HEK293 (cell line): Measurements from ENCODE around the gene ARHGAP15.

Experiments
- CTCF ChIA-PET: fragments of 350-600 bp; formaldehyde crosslinking; extraction: SDS; loops from one replicate; lab custom pipeline; 2021; ENCODE audit warnings: antibody characterized with exemption; lab: Yijun Ruan, JAX
- POLR2A ChIA-PET: fragments of 300-600 bp; formaldehyde crosslinking; extraction: SDS; loops from one replicate; lab custom pipeline; 2020; ENCODE audit warnings: antibody characterized with exemption, inconsistent platforms; lab: Yijun Ruan, JAX
- H3K27ac ChIP-seq: fragments of 200-500 bp; sonication (Bioruptor generic); 2 replicates; pipeline ENCODE4 v1.5.1; 2014; ENCODE audit warnings: low read depth, low read length, control low read depth, inconsistent platforms; ENCODE audit errors: extremely low read depth
- H3K36me3 ChIP-seq, 2 experiments: fragments of 200-500 bp in 1 of 2; sonication (Bioruptor generic) in 1 of 2; 1 replicate in 1 of 2; 2 replicates in 1 of 2; pipeline ENCODE4 v1.5.1; 2014 to 2017; ENCODE audit warnings: inconsistent platforms in 2 of 2, low read length in 2 of 2; ENCODE audit not compliant: control insufficient read depth in 2 of 2, insufficient read depth in 1 of 2
- H3K4me1 ChIP-seq: fragments of 200-500 bp; sonication (Bioruptor generic); 2 replicates; pipeline ENCODE4 v1.5.1; 2014; ENCODE audit warnings: mild to moderate bottlenecking, low read length, inconsistent platforms; ENCODE audit not compliant: control insufficient read depth, insufficient read depth
- H3K4me3 ChIP-seq: 2 replicates; pipeline ENCODE4 v1.5.1; 2011; ENCODE audit warnings: low read depth, mild to moderate bottlenecking, control low read depth, low read length, moderate library complexity
- H3K9me3 ChIP-seq: fragments of 200-500 bp; sonication (Bioruptor generic); 2 replicates; pipeline ENCODE4 v1.5.1; 2014; ENCODE audit warnings: low read depth, low read length, inconsistent platforms; ENCODE audit not compliant: control insufficient read depth, insufficient read depth
- BCL11A ChIP-seq: fragments of 450-650 bp; formaldehyde crosslinking; IDR thresholded peaks from 2 replicates; pipeline ENCODE4 v1.5.1; 2016; ENCODE audit warnings: low read depth, missing biosample characterization, missing genetic modification characterization
- GLI2 ChIP-seq: fragments of 450-650 bp; formaldehyde crosslinking; IDR thresholded peaks from 2 replicates; pipeline ENCODE4; 2017; ENCODE audit warnings: missing biosample characterization, missing genetic modification characterization, low read depth, borderline replicate concordance
- GLIS2 ChIP-seq: fragments of 450-650 bp; formaldehyde crosslinking; IDR thresholded peaks from 2 replicates; pipeline ENCODE4 v1.5.1; 2016; ENCODE audit warnings: missing biosample characterization, missing genetic modification characterization
- IKZF3 ChIP-seq: fragments of 450-650 bp; IDR thresholded peaks from 2 replicates; pipeline ENCODE4 v1.5.0; 2018; ENCODE audit warnings: missing biosample characterization, mild to moderate bottlenecking, missing genetic modification characterization, moderate library complexity
- KLF9 ChIP-seq: fragments of 450-650 bp; formaldehyde crosslinking; IDR thresholded peaks from 2 replicates; pipeline ENCODE4 v1.5.1; 2016; ENCODE audit warnings: missing biosample characterization, missing genetic modification characterization, low read depth
- MYNN ChIP-seq: fragments of 450-650 bp; formaldehyde crosslinking; IDR thresholded peaks from 2 replicates; pipeline ENCODE4 v1.5.1; 2016; ENCODE audit warnings: missing biosample characterization, missing genetic modification characterization, borderline replicate concordance
- REST ChIP-seq: fragments of 450-650 bp; formaldehyde crosslinking; IDR thresholded peaks from 2 replicates; pipeline ENCODE4 v1.5.1; 2016; ENCODE audit warnings: missing biosample characterization, missing genetic modification characterization
- SCRT1 ChIP-seq: fragments of 450-650 bp; formaldehyde crosslinking; IDR thresholded peaks from 2 replicates; pipeline ENCODE4 v1.5.1; 2016; ENCODE audit warnings: missing biosample characterization, missing genetic modification characterization, borderline replicate concordance
- SETDB1 ChIP-seq: IDR thresholded peaks from one replicate; pipeline ENCODE4 v1.6.1; 2017; ENCODE audit warnings: mild to moderate bottlenecking, low read length, moderate library complexity, mixed read lengths; ENCODE audit not compliant: insufficient read length
- TCF7L2 ChIP-seq: IDR thresholded peaks from 2 replicates; pipeline ENCODE4 v1.6.1; 2011; ENCODE audit warnings: low read depth, mild to moderate bottlenecking, inconsistent platforms, low read length, moderate library complexity, borderline replicate concordance
- TRIM28 ChIP-seq: IDR thresholded peaks from 2 replicates; pipeline ENCODE4 v1.6.1; 2011; ENCODE audit warnings: low read length, control low read depth, borderline replicate concordance
- ZBTB1 ChIP-seq: fragments of 450-650 bp; formaldehyde crosslinking; IDR thresholded peaks from 2 replicates; pipeline ENCODE4 v1.5.1; 2016; ENCODE audit warnings: missing biosample characterization, missing genetic modification characterization
- ZNF138 ChIP-seq: fragments of 450-650 bp; formaldehyde crosslinking; IDR thresholded peaks from 2 replicates; pipeline ENCODE4 v1.5.1; 2016; ENCODE audit warnings: missing biosample characterization, missing genetic modification characterization, borderline replicate concordance
- ZNF155 ChIP-seq: fragments of 450-650 bp; formaldehyde crosslinking; IDR thresholded peaks from 2 replicates; pipeline ENCODE4 v1.5.1; 2016; ENCODE audit warnings: missing biosample characterization, missing genetic modification characterization
- ZNF157 ChIP-seq: fragments of 450-650 bp; formaldehyde crosslinking; IDR thresholded peaks from 2 replicates; pipeline ENCODE4 v1.5.1; 2016; ENCODE audit warnings: missing biosample characterization, missing genetic modification characterization
- ZNF202 ChIP-seq: fragments of 450-650 bp; formaldehyde crosslinking; IDR thresholded peaks from 2 replicates; pipeline ENCODE4 v1.5.1; 2016; ENCODE audit warnings: missing biosample characterization, missing genetic modification characterization, borderline replicate concordance
- ZNF24 ChIP-seq: fragments of 450-650 bp; formaldehyde crosslinking; IDR thresholded peaks from 2 replicates; pipeline ENCODE4 v1.5.1; 2016; ENCODE audit warnings: missing biosample characterization, missing genetic modification characterization
- ZNF266 ChIP-seq: fragments of 450-650 bp; formaldehyde crosslinking; IDR thresholded peaks from 2 replicates; pipeline ENCODE4 v1.5.1; 2016; ENCODE audit warnings: missing biosample characterization, missing genetic modification characterization, low read depth
- ZNF350 ChIP-seq: fragments of 450-650 bp; formaldehyde crosslinking; IDR thresholded peaks from 2 replicates; pipeline ENCODE4 v1.5.0; 2017; ENCODE audit warnings: missing biosample characterization, mild to moderate bottlenecking, missing genetic modification characterization
- ZNF37A ChIP-seq: fragments of 450-650 bp; IDR thresholded peaks from 2 replicates; pipeline ENCODE4 v1.5.1; 2018; ENCODE audit warnings: missing biosample characterization, missing genetic modification characterization
- ZNF416 ChIP-seq: fragments of 450-650 bp; formaldehyde crosslinking; IDR thresholded peaks from 2 replicates; pipeline ENCODE4 v1.5.1; 2016; ENCODE audit warnings: missing biosample characterization, missing genetic modification characterization
- ZNF426 ChIP-seq: fragments of 450-650 bp; formaldehyde crosslinking; IDR thresholded peaks from 2 replicates; pipeline ENCODE4 v1.5.1; 2017; ENCODE audit warnings: missing biosample characterization, missing genetic modification characterization, mild to moderate bottlenecking, inconsistent platforms, moderate library complexity
- ZNF585B ChIP-seq: fragments of 450-650 bp; formaldehyde crosslinking; IDR thresholded peaks from 2 replicates; pipeline ENCODE4 v1.5.1; 2016; ENCODE audit warnings: missing biosample characterization, missing genetic modification characterization
- ZNF610 ChIP-seq: fragments of 450-650 bp; formaldehyde crosslinking; IDR thresholded peaks from 2 replicates; pipeline ENCODE4 v1.5.1; 2016; ENCODE audit warnings: missing biosample characterization, missing genetic modification characterization, borderline replicate concordance
- ZNF621 ChIP-seq: fragments of 450-650 bp; formaldehyde crosslinking; IDR thresholded peaks from 2 replicates; pipeline ENCODE4 v1.5.1; 2017; ENCODE audit warnings: missing biosample characterization, missing genetic modification characterization
- ZNF837 ChIP-seq: fragments of 450-650 bp; formaldehyde crosslinking; IDR thresholded peaks from 2 replicates; pipeline ENCODE4 v1.5.1; 2016; ENCODE audit warnings: missing biosample characterization, missing genetic modification characterization
- TF ChIP-seq, protein P1 (sequence below): fragments of 450-650 bp; formaldehyde crosslinking; IDR thresholded peaks from 2 replicates; pipeline ENCODE4 v1.5.1; 2016; ENCODE audit warnings: missing biosample characterization, missing genetic modification characterization
- TF ChIP-seq, protein P2 (sequence below): IDR thresholded peaks from 2 replicates; pipeline ENCODE4 v1.6.1; 2011; ENCODE audit warnings: mild to moderate bottlenecking, low read depth, low read length, borderline replicate concordance
- TF ChIP-seq, protein P3 (sequence below): fragments of 450-650 bp; formaldehyde crosslinking; IDR thresholded peaks from 2 replicates; pipeline ENCODE4 v1.5.1; 2016; ENCODE audit warnings: missing biosample characterization, missing genetic modification characterization

ARHGAP15 gene

GRCh38 chr2:143792602-143793001, 663.4 kb downstream of the ARHGAP15 start:
- ChIA-PET POLR2A (no interaction called here), CTCF (no interaction called here)
- TF ChIP-seq ZNF155 (tag by site-specific recombination) = no peak
- no peak for TF ChIP-seq ZNF350 (tag by site-specific recombination)
- TF ChIP-seq ZNF621 (tag by site-specific recombination) = no peak
- no peak for TF ChIP-seq BCL11A (tag by site-specific recombination)
- TF ChIP-seq GLIS2 (tag by site-specific recombination) = no peak
- TF ChIP-seq ZNF24 (tag by site-specific recombination) = no peak
- TF ChIP-seq, protein P1, sequence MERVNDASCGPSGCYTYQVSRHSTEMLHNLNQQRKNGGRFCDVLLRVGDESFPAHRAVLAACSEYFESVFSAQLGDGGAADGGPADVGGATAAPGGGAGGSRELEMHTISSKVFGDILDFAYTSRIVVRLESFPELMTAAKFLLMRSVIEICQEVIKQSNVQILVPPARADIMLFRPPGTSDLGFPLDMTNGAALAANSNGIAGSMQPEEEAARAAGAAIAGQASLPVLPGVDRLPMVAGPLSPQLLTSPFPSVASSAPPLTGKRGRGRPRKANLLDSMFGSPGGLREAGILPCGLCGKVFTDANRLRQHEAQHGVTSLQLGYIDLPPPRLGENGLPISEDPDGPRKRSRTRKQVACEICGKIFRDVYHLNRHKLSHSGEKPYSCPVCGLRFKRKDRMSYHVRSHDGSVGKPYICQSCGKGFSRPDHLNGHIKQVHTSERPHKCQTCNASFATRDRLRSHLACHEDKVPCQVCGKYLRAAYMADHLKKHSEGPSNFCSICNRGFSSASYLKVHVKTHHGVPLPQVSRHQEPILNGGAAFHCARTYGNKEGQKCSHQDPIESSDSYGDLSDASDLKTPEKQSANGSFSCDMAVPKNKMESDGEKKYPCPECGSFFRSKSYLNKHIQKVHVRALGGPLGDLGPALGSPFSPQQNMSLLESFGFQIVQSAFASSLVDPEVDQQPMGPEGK (tag by site-specific recombination) = no peak
- TF ChIP-seq SETDB1 = no peak
- TF ChIP-seq ZBTB1 (tag by site-specific recombination) = no peak
- TF ChIP-seq SCRT1 (tag by site-specific recombination) = no peak
- no peak for TF ChIP-seq MYNN
- no peak for TF ChIP-seq ZNF426
- no peak for TF ChIP-seq GLI2 (tag by site-specific recombination)
- TF ChIP-seq ZNF202 (tag by site-specific recombination) = no peak
- TF ChIP-seq ZNF837 = no peak
- no peak for TF ChIP-seq ZNF585B (tag by site-specific recombination)
- TF ChIP-seq ZNF416 (tag by site-specific recombination) = no peak
- Histone ChIP-seq H3K4me1 (no peaks in the 10 kb centered on the region), H3K36me3 (no peaks in the 10 kb centered on the region), H3K4me3 (no peak overlapping the region), H3K9me3 (no peaks in the 10 kb centered on the region), H3K27ac (no peak overlapping the region)

DNA sequence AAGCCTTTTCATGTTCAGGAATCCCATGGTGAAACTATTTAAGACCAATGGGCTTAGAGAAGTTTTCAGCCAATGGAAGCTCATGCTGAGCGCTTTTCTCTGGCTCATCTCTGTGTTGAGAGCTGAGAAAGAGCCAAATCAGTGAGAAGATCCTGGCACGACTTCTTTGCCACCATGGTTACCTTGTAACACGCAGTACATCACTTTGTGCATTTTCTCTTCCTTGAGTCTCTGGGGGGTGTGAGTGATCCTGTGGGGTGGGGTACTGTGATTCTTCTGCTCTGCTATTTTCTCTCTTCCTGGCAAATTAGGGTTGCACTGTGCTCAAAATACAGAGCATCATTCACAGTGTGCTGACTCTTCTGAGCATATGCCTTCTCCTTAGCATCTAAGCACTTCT, 664.2 kb downstream of the ARHGAP15 start:
- Histone ChIP-seq H3K4me3 (no peak overlapping the region), H3K36me3 (no peaks in the 10 kb centered on the region), H3K27ac (no peak overlapping the region), H3K4me1 (no peaks in the 10 kb centered on the region), H3K9me3 (no peaks in the 10 kb centered on the region)
- CTCF ChIA-PET = interaction anchor here (0.6 kb wide), 1 partner anchor 813 kb away, joined by 3 read pairs; no protein-coding TSS in a partner anchor
- POLR2A ChIA-PET = no interaction called here
- TF ChIP-seq, protein P2, sequence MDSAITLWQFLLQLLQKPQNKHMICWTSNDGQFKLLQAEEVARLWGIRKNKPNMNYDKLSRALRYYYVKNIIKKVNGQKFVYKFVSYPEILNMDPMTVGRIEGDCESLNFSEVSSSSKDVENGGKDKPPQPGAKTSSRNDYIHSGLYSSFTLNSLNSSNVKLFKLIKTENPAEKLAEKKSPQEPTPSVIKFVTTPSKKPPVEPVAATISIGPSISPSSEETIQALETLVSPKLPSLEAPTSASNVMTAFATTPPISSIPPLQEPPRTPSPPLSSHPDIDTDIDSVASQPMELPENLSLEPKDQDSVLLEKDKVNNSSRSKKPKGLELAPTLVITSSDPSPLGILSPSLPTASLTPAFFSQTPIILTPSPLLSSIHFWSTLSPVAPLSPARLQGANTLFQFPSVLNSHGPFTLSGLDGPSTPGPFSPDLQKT = no peak
- TF ChIP-seq ZNF138 (tag by site-specific recombination) (no peak), ZNF157 (tag by site-specific recombination) (no peak), TCF7L2 (no peak), TRIM28 (no peak), REST (no peak), ZNF37A (no peak), ZNF266 (tag by site-specific recombination) (no peak), IKZF3 (tag by site-specific recombination) (no peak), ZNF621 (tag by site-specific recombination) (no peak), KLF9 (tag by site-specific recombination) (no peak), ZNF610 (no peak)
- TF ChIP-seq, protein P3, sequence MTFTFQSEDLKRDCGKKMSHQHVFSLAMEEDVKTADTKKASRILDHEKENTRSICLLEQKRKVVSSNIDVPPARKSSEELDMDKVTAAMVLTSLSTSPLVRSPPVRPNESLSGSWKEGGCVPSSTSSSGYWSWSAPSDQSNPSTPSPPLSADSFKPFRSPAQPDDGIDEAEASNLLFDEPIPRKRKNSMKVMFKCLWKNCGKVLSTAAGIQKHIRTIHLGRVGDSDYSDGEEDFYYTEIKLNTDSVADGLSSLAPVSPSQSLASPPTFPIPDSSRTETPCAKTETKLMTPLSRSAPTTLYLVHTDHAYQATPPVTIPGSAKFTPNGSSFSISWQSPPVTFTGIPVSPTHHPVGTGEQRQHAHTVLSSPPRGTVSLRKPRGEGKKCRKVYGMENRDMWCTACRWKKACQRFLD = no peak
